H9 (cell line): ENCODE data around the gene ELOVL4. TPM values are rescaled to one million over a fixed set of nuclear protein-coding genes. Genes with fewer than 3 reads are reported as not detected.

Experiments
- DNase-seq: peaks from one replicate; pipeline ENCODE4 v3.0.0-alpha.2; 2017
- H2AFZ ChIP-seq: one replicate; pipeline ENCODE4 v1.6.1; 2013; ENCODE audit warnings: mild to moderate bottlenecking, low read length, control low read depth, moderate library complexity
- H2AK5ac ChIP-seq: 2 replicates; pipeline ENCODE4 v1.6.1; 2013; ENCODE audit warnings: low read length, control low read depth, mixed read lengths; ENCODE audit not compliant: insufficient read length
- H2BK120ac ChIP-seq: one replicate; pipeline ENCODE4 v1.6.1; 2013; ENCODE audit warnings: low read depth, mild to moderate bottlenecking, low read length, control low read depth, inconsistent platforms; ENCODE audit not compliant: poor library complexity, severe bottlenecking
- H2BK12ac ChIP-seq: 2 replicates; pipeline ENCODE4 v1.6.1; 2013; ENCODE audit warnings: low read length, control low read depth, mixed read lengths, low read depth; ENCODE audit not compliant: insufficient read length
- H2BK15ac ChIP-seq: 2 replicates; pipeline ENCODE4 v1.6.1; 2013; ENCODE audit warnings: low read depth, low read length, control low read depth
- H2BK20ac ChIP-seq: one replicate; pipeline ENCODE4 v1.6.1; 2013; ENCODE audit warnings: low read depth, mild to moderate bottlenecking, low read length, control low read depth, inconsistent platforms; ENCODE audit not compliant: poor library complexity, severe bottlenecking
- H2BK5ac ChIP-seq: 2 replicates; pipeline ENCODE4 v1.6.1; 2013; ENCODE audit warnings: low read length, control low read depth, mixed read lengths; ENCODE audit not compliant: insufficient read length
- H3K14ac ChIP-seq: 2 replicates; pipeline ENCODE4 v1.6.1; 2013; ENCODE audit warnings: low read length, control low read depth; ENCODE audit not compliant: insufficient read depth
- H3K18ac ChIP-seq: 2 replicates; pipeline ENCODE4 v1.6.1; 2013; ENCODE audit warnings: low read depth, mild to moderate bottlenecking, mixed read lengths, low read length, control low read depth; ENCODE audit not compliant: insufficient read length
- H3K23ac ChIP-seq: 2 replicates; pipeline ENCODE4 v1.6.1; 2013; ENCODE audit warnings: low read length, control low read depth, mixed read lengths, low read depth; ENCODE audit not compliant: insufficient read length
- H3K23me2 ChIP-seq: 2 replicates; pipeline ENCODE4 v1.6.1; 2013; ENCODE audit warnings: low read depth, mild to moderate bottlenecking, mixed read lengths, low read length, control low read depth; ENCODE audit not compliant: insufficient read length, poor library complexity, severe bottlenecking
- H3K27ac ChIP-seq: 2 replicates; pipeline ENCODE4 v1.5.1; 2013; ENCODE audit warnings: low read length, control low read depth, mixed read lengths, low read depth; ENCODE audit not compliant: insufficient read length
- H3K27me3 ChIP-seq: 2 replicates; pipeline ENCODE4 v1.6.1; 2013; ENCODE audit warnings: low read length, control low read depth, inconsistent platforms; ENCODE audit not compliant: insufficient read depth
- H3K4ac ChIP-seq: 2 replicates; pipeline ENCODE4 v1.6.1; 2013; ENCODE audit warnings: low read depth, mild to moderate bottlenecking, control low read depth, inconsistent platforms, low read length, moderate library complexity
- H3K4me1 ChIP-seq: 2 replicates; pipeline ENCODE4 v1.6.1; 2013; ENCODE audit warnings: low read length, control low read depth, inconsistent platforms; ENCODE audit not compliant: insufficient read depth
- H3K4me2 ChIP-seq: 2 replicates; pipeline ENCODE4 v1.6.1; 2013; ENCODE audit warnings: low read length, control low read depth, mixed read lengths; ENCODE audit not compliant: insufficient read length, insufficient read depth
- H3K56ac ChIP-seq: 2 replicates; pipeline ENCODE4 v1.6.1; 2013; ENCODE audit warnings: low read depth, mild to moderate bottlenecking, mixed read lengths, low read length, control low read depth; ENCODE audit not compliant: insufficient read length
- H3K79me1 ChIP-seq: 2 replicates; pipeline ENCODE4 v1.6.1; 2013; ENCODE audit warnings: low read depth, mild to moderate bottlenecking, moderate library complexity, low read length, control low read depth, inconsistent platforms; ENCODE audit not compliant: insufficient read depth, poor library complexity, severe bottlenecking
- H3K79me2 ChIP-seq: 2 replicates; pipeline ENCODE4 v1.6.1; 2013; ENCODE audit warnings: low read length, control low read depth, inconsistent platforms; ENCODE audit not compliant: insufficient read depth
- H3K9ac ChIP-seq: 2 replicates; pipeline ENCODE4 v1.6.1; 2013; ENCODE audit warnings: low read length, control low read depth, mixed read lengths; ENCODE audit not compliant: insufficient read length; ENCODE audit errors: extremely low read depth
- H3K9me3 ChIP-seq: one replicate; pipeline ENCODE4 v1.6.1; 2013; ENCODE audit warnings: low read depth, low read length, inconsistent platforms; ENCODE audit not compliant: control insufficient read depth
- H3T11ph ChIP-seq: one replicate; pipeline ENCODE4 v1.6.1; 2013; ENCODE audit warnings: mild to moderate bottlenecking, low read length, control low read depth, inconsistent platforms
- H4K20me1 ChIP-seq: one replicate; pipeline ENCODE4 v1.6.1; 2013; ENCODE audit not compliant: control insufficient read depth, insufficient read length, insufficient read depth
- H4K5ac ChIP-seq: 2 replicates; pipeline ENCODE4 v1.6.1; 2013; ENCODE audit warnings: low read depth, mild to moderate bottlenecking, mixed read lengths, low read length, control low read depth; ENCODE audit not compliant: insufficient read length
- H4K8ac ChIP-seq: replicated peaks from 2 replicates; pipeline ENCODE4 v1.6.1; 2013; ENCODE audit warnings: low read length, control low read depth, mixed read lengths, low read depth; ENCODE audit not compliant: insufficient read length
- H4K91ac ChIP-seq: 2 replicates; pipeline ENCODE4 v1.6.1; 2013; ENCODE audit warnings: low read depth, mild to moderate bottlenecking, moderate library complexity, mixed read lengths, low read length, control low read depth; ENCODE audit not compliant: insufficient read length
- H3K27ac Mint-ChIP-seq, 3 experiments: 2 replicates in 2 of 3; 3 replicates in 1 of 3; pipeline ENCODE4 v1.8.0; 2020 to 2021; ENCODE audit warnings: mixed read lengths in 3 of 3, mild to moderate bottlenecking in 1 of 3, moderate library complexity in 1 of 3
- H3K27me3 Mint-ChIP-seq: 2 replicates; pipeline ENCODE4 v1.8.0; 2021; ENCODE audit warnings: low read depth, mild to moderate bottlenecking, moderate library complexity, mixed read lengths
- H3K36me3 Mint-ChIP-seq, 3 experiments: 2 replicates in 2 of 3; 3 replicates in 1 of 3; pipeline ENCODE4 v1.8.0; 2020 to 2021; ENCODE audit warnings: low read depth in 3 of 3, mixed read lengths in 3 of 3; ENCODE audit not compliant: insufficient read depth in 1 of 3
- H3K4me1 Mint-ChIP-seq, 2 experiments: 2 replicates each; pipeline ENCODE4 v1.8.0; 2020; ENCODE audit warnings: mixed read lengths in 2 of 2
- H3K4me3 Mint-ChIP-seq, 2 experiments: 2 replicates in 1 of 2; 3 replicates in 1 of 2; pipeline ENCODE4 v1.8.0; 2020 to 2021; ENCODE audit warnings: mild to moderate bottlenecking in 2 of 2, mixed read lengths in 2 of 2, moderate library complexity in 1 of 2
- H3K9me3 Mint-ChIP-seq, 2 experiments: 2 replicates in 1 of 2; 3 replicates in 1 of 2; pipeline ENCODE4 v1.8.0; 2020; ENCODE audit warnings: mild to moderate bottlenecking in 2 of 2, mixed read lengths in 2 of 2, moderate library complexity in 1 of 2
- WGBS: extraction: QIAGEN DNeasy Blood & Tissue Kit; methylation state at CpG from one replicate; pipeline ENCODE4 v1.1.7; 2013; ENCODE audit warnings: missing lambda C conversion rate, low lambda C conversion rate, mixed read lengths; ENCODE audit not compliant: insufficient read length; ENCODE audit errors: extremely low coverage; 5-methylcytosine and 5-hydroxymethylcytosine counted together
- total RNA-seq: library from RNA; stranded (reverse); gene quantifications from 2 replicates; pipeline ENCODE4 v1.2.1, GENCODE V29; 2021
- TF ChIP-seq, protein P1 (sequence below): fragments of 200-600 bp; sonication (generic); conservative IDR thresholded peaks from 3 replicates; pipeline ENCODE4 v1.8.0; 2021; ENCODE audit warnings: antibody characterized with exemption, mild to moderate bottlenecking

The ELOVL4 gene
- total RNA-seq, 1 experiment from 2014 or later: 10.1 TPM

DNA sequence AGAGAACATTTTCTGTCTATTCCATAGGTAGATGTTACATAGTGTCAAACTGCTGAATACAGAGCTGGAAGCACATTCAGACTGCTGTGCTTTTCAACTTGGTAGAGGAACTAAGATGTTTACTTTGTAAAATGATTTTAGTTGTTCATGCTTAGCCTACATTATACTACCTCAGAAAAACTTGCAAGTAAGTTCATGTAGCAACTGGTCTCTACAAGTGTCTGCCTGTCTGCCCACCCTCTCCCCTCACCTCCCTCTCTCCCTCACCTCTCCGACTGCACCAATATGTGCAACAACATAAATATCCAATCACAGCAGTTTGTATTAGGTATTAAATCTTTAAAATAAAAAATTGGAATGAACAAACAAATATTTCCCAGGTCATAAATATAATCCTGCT, 25.3 kb downstream of the ELOVL4 start:
- no peak overlapping the region for H3K4me3 Mint-ChIP-seq
- H3K4me1 Mint-ChIP-seq: peaks cover 0 to 2% of the 10 kb centered on the region in 2 experiments; a peak in 2 of 4 replicates
- Histone ChIP-seq H2BK120ac (no peak overlapping the region), H3K14ac (no peak overlapping the region), H3K79me2 (no peaks in the 10 kb centered on the region), H4K8ac (no peak overlapping the region), H3K9me3 (no peaks in the 10 kb centered on the region), H2AFZ (no peak overlapping the region), H2BK12ac (no peak overlapping the region), H3K4ac (no peak overlapping the region), H2BK20ac (no peak overlapping the region), H3K18ac (no peak overlapping the region), H3K27me3 (no peaks in the 10 kb centered on the region; the same call in 1 of the 2 replicates), H2AK5ac (no peak overlapping the region), H3K27ac (no peak overlapping the region), H3K4me2 (no peak overlapping the region), H4K91ac (no peak overlapping the region), H3K23ac (no peak overlapping the region), H3K23me2 (no peaks in the 10 kb centered on the region), H3K9ac (no peak overlapping the region), H2BK15ac (no peak overlapping the region), H3K4me1 (no peaks in the 10 kb centered on the region), H4K5ac (no peak overlapping the region), H4K20me1 (no peaks in the 10 kb centered on the region), H3K79me1 (no peaks in the 10 kb centered on the region), H3K56ac (no peak overlapping the region), H3T11ph (no peak overlapping the region), H2BK5ac (no peak overlapping the region)
- TF ChIP-seq, protein P1, sequence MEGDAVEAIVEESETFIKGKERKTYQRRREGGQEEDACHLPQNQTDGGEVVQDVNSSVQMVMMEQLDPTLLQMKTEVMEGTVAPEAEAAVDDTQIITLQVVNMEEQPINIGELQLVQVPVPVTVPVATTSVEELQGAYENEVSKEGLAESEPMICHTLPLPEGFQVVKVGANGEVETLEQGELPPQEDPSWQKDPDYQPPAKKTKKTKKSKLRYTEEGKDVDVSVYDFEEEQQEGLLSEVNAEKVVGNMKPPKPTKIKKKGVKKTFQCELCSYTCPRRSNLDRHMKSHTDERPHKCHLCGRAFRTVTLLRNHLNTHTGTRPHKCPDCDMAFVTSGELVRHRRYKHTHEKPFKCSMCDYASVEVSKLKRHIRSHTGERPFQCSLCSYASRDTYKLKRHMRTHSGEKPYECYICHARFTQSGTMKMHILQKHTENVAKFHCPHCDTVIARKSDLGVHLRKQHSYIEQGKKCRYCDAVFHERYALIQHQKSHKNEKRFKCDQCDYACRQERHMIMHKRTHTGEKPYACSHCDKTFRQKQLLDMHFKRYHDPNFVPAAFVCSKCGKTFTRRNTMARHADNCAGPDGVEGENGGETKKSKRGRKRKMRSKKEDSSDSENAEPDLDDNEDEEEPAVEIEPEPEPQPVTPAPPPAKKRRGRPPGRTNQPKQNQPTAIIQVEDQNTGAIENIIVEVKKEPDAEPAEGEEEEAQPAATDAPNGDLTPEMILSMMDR: no peak
- H3K27me3 Mint-ChIP-seq: no peaks in the 10 kb centered on the region
- no peak overlapping the region for H3K27ac Mint-ChIP-seq
- peaks cover 0 to 11% (median 2%) of the 10 kb centered on the region in 3 experiments; a peak in 5 of 7 replicates for H3K36me3 Mint-ChIP-seq
- no CpG with 5 or more reads among the region's 1 CpG for WGBS
- DNase-seq: no peak
- no peaks in the 10 kb centered on the region for H3K9me3 Mint-ChIP-seq
